Stimulated activated CD4-positive, alpha-beta T cell treated with anti-CD3 and anti-CD28 coated beads, Interleukin-12 subunit alpha, Interleukin-12 subunit beta, amount 100 ng/mL, for 24 hours (primary cell): ENCODE data around the gene PPP2R2D.
A peak's percentile ranks its signal among the peaks of the same experiment; 100 is the strongest.

Experiments
- DNase-seq, 2 experiments: peaks; one replicate each; pipeline ENCODE4 v3.0.0-alpha.2; 2020; ENCODE audit warnings: low read depth in 2 of 2

The PPP2R2D gene

DNA sequence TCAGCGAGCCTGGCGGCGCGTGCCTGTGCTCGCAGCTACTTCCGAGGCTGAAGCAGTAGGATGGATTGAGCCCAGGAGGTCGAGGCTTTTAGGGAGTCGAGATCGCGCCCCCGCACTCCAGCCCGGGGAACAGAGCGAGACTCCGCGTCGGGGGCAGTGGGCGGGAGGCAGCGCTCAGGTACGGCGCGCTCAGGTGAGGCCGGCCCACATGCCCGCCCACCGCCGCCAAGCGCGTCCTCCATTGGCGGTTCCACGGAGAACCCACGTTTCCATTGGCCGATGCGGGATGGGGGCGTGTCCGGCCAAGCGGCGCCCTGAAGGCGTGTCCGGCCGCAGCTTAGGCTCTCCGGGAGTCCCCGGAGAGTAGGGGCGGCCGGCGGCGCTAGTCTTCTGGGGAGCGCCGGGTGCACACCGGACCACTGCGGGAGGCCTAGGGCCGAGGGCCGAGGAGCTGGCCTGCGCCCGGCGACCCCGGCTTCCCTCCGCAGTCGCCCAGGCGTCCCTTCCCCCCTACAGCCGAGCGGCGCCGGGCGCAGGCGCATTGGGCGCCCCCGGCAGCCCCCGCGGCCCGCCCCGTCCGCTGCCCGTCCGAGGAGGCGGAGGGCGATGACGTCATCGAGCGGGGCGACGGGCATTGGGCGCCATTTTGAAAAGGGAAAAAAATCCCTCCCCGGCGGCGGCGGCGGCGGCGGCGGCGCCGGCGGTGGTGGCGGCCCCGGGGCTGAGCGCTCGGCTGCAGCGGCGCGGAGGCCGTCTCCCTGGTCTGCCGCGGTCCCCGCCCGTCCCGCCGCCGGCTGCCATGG lies at the start of gene PPP2R2D:
TSS of gene PPP2R2D (plus strand) at position 659 of the 803 bp plus-strand sequence. CDS start at position 800, 141 bp downstream.
- peak; percentile 90 to 91 for DNase-seq

DNA sequence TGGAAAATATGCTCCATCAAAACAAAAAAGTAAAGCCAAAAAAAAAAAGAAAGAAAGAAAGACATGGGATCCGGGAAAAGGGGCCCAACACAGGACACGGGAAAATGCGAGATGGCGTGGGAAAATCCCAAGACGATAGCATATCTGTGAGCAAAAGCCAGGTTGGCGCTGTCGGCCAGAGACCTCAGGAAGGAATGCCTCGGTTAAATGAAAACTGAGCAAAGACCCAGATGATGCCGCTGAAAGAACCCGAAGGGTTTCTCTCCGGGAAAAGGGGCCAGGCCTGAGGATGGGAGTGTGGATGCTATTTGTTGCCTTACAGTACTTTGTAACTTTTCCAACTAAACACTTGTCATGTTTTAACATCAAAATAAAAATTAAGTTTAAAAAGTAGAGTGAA lies 49.5 kb upstream of the PPP2R2D start:
- no peak for DNase-seq

GRCh38 chr10:131852176-131852822 lies 48.5 kb upstream of the PPP2R2D start:
- no peak for DNase-seq

DNA sequence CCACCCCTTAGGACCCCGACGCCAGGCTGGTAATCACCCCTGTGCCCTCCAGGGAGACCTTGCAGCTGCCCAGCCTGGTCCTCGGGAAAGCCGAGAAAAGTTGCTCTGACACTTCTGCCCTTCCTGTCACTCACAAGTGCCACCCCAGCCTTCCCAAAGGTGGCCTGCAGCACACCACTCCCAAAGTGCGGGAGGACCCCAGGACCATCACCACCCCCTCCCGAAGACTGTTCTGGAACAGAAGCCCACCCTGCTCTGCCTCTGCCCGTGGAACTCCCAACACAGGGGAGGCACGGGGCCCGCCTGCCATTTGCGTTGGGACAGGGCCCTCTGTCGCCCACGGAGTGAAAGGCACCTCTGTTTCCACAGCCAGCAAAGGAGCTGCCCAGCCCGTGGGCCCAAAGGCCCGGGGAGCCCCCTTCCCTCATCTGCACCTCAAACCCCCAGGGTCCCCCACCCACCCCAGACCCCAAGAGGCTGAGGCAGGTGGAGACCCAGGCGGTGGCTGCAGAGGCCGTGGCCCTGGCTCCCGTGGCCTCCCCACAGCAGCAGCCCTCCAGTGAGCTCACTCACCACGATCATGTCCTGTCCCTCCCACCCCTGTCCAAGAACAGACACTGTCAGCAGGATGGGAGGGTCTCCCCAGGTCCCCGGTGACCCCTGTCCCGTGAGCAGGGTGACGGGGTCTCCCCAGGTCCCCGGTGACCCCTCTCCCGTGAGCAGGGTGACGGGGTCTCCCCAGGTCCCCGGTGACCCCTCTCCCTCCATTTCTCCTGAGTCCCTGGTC lies 47.8 kb upstream of the PPP2R2D start:
- DNase-seq: no peak

DNA sequence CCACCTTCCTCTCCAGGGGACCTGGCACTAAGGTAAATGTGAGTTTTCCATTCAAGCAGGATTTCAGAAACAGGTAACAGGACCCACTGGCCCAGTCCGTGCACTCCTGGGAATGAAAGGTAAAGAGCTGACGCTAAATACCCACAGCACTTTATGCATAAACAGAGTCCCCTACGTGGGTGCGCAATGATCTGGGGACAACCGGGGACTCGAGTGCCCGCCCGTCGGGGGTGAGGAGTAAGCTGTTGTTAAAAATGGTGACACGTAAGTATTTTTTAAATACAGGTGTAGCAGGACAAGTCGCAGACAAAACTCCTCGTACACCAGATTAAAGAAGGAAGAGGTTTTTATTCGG lies 47.2 kb upstream of the PPP2R2D start:
- no peak for DNase-seq

DNA sequence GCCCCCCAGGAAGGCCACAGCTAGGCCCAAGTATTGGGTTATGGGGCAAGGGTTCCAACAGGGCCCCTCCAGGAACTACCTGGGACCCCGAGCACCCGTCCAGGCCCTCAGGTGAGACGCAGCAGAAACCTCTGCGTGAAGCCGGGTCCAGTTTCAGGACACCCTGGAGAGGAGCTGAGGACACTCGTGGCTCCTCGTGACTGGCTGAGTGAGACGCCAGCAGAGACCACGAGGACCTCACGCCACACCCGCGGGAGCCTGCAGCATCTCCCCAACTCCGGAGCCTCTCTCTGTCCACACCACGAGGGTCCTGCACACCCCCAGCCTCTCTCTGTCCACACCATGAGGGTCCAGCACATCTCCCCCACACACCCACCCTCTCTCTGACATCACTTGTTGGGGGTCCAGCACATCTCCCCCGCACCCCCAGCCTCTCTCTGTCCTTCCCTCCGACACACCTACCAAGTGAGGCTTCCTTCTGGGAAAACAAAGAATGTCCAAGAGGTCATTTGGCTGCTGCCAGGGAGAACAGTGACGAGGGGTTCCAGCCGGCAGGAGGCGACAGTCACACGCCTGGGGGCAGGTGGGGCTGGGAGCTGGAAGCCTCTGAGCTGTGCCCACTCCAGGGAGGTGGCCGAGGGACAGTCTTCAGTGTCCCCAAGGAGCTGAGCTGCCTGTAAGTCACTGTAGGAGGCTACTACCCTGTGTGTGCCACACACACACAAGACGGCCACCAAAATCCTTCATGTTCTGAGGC lies 46.1 kb upstream of the PPP2R2D start:
- DNase-seq: no peak

GRCh38 chr10:131855461-131856401 lies 45.1 kb upstream of the PPP2R2D start:
- DNase-seq: no peak

DNA sequence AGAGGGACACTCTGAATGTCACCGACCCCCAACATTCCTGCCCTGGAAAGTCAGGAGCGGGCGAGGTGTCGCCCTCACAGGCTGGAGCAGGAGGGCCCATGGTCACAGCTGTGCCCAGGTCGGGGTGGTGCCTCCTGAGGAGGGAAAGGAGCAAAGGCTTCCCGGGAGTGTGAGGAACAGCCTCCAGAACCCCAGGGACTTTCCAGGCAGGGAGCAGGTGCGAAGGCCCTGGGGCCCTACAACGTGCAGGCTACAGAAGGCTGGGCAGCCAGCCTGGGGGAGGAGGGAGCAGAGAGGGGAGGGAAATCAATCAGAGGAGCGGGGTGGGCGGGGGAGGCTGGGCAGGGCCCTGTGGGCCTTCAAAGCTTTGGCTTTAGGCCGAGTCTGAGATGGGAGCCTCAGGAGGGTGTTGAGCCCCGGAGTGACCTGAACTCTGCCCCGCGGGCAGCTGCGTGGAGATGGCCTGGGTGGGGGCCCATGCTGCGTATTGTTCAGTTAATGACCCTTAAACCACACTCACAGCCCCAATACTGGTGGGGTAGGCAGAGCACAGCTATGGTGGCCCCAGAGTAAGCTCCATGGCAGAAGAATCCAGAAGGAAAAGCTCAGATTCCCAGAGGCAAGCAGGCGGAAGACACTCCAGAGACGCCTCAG lies 44.2 kb upstream of the PPP2R2D start:
- no peak for DNase-seq

GRCh38 chr10:131857156-131858117 lies 43.4 kb upstream of the PPP2R2D start:
- DNase-seq: no peak

- no peak for DNase-seq
Observed at GRCh38 chr10:131858118-131858515, 42.7 kb upstream of the PPP2R2D start.

GRCh38 chr10:131858583-131859340 lies 42.0 kb upstream of the PPP2R2D start:
- DNase-seq: no peak

- DNase-seq: no peak
Observed at GRCh38 chr10:131859341-131860020, 41.3 kb upstream of the PPP2R2D start.

DNA sequence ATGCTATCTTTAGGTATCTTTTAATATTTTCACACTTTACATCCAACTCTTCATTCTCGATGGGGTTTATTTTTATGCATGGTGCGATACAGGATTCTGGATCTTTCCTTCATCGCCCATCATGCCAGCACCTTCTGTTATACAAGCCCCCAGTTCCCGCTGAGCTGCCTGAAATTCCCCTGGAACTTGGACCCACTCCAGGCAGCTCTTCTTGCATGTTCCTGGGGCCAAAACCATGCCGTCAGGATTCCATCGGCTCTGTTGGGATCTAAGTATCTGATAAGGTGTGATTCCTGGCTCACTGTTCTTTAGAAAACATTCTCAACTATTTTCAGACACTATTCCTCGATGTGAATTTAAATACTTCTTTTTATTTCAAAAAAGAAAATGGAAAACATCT lies 40.5 kb upstream of the PPP2R2D start:
- DNase-seq: no peak

DNA sequence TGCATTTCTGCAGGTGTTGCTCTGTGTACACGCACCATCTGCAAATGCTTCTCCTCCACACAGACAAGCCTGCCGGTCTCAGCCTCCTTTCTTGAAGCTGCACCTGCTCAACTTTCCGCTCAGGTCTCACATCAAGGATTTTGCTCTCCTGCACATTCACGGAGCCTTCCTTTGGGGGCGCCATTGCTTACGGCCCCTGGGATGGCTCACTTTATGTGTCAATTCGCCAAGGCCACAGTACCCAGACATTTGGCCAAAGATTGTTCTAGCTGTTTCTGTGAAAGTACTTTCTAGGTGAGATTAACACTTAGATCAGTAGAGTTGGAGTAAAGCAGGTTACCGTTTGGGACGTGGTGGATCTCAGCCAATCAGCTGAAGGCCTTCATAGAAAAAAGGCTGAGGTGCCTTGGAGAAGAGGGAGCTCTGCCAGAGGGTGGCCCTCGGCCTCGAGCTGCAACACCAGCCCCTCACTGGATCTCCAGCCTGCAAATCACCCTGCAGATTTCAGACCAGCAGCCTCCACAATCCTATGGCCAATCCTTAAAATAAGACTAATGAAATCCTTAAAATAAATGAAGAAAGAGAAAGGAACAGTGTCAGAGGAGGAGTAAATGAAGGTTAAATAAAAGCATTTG lies 39.9 kb upstream of the PPP2R2D start:
- DNase-seq: no peak

- no peak for DNase-seq
Observed at GRCh38 chr10:131862548-131862947, 38.3 kb upstream of the PPP2R2D start.

- DNase-seq: no peak
Observed at GRCh38 chr10:131865223-131865917, 35.4 kb upstream of the PPP2R2D start.

DNA sequence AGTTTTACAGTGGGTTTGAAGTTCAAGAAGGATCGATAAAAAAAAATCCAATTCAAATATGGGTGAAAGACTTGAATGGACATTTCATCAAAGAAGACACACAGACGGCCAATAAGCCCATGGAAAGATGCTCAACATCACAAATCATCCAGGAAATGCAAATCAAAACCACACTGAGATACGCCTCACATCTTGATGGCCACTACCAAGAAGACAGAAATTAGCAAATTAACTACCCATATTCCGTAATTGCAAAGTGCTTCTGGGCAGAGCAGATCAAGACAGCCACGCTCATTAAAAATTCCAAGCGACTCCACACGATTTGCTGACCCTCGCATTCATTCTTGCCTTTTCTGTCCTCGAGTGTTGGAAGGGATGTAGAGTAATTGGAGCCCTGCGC lies 34.1 kb upstream of the PPP2R2D start:
- no peak for DNase-seq
